Testis (tissue), 2 donors: ENCODE data around the gene PPFIBP1.
"Not testable (repeated sequence)": the region's sequence is repeated elsewhere in the genome, so short reads cannot be mapped to it uniquely, and the experiment has no call there.

Source experiments
- CTCF ChIP-seq, 3 experiments: fragments of 450-650 bp in 2 of 3; fragments of 200-600 bp in 1 of 3; sonication (generic) in 1 of 3; IDR thresholded peaks; one replicate each; pipeline ENCODE4 v1.5.1; 2016 to 2019; ENCODE audit warnings: antibody characterized with exemption in 3 of 3, mild to moderate bottlenecking in 2 of 3, moderate library complexity in 1 of 3
- POLR2A ChIP-seq: fragments of 450-650 bp; IDR thresholded peaks from one replicate; pipeline ENCODE4 v1.6.1; 2017; ENCODE audit warnings: antibody characterized with exemption, mild to moderate bottlenecking, moderate library complexity

GRCh38 chr12:27630219-27630618 lies 106.2 kb downstream of the PPFIBP1 start:
- TF ChIP-seq POLR2A; CTCF (IDR thresholded peaks at IDR 0.05): not testable (repeated sequence)
